GM12878 (cell line): ENCODE data around the gene P2RY11. TPM values are rescaled to one million over a fixed set of nuclear protein-coding genes. Genes with fewer than 3 reads are reported as not detected.
A peak's percentile ranks its signal among the peaks of the same experiment; 100 is the strongest.

ENCODE experiments used
- CEBPZ ChIP-seq: fragments of 150-350 bp; IDR thresholded peaks from 2 replicates; pipeline ENCODE4 v1.6.1; 2016; ENCODE audit warnings: low read depth, low read length
- CUX1 ChIP-seq: IDR thresholded peaks from 2 replicates; pipeline ENCODE4 v1.6.1; 2012; ENCODE audit warnings: improper control_type of control experiment, low read depth, low read length; ENCODE audit not compliant: insufficient replicate concordance
- ETV6 ChIP-seq, 2 experiments: fragments of 450-650 bp in 1 of 2; IDR thresholded peaks in 1 of 2; conservative IDR thresholded peaks in 1 of 2; 2 replicates each; pipeline ENCODE4 v1.6.1; 2014; ENCODE audit warnings: antibody characterized with exemption in 1 of 2, borderline replicate concordance in 1 of 2, low read depth in 1 of 2, mild to moderate bottlenecking in 1 of 2, moderate library complexity in 1 of 2
- HDAC6 ChIP-seq: fragments of 200-600 bp; sonication (generic); IDR thresholded peaks from one replicate; pipeline ENCODE4 v1.8.0; 2017; ENCODE audit warnings: antibody characterized with exemption; ENCODE audit not compliant: unreplicated experiment
- IKZF1 ChIP-seq: fragments of 450-650 bp; conservative IDR thresholded peaks from 2 replicates; pipeline ENCODE4 v1.6.1; 2017; ENCODE audit warnings: antibody characterized with exemption, mild to moderate bottlenecking
- JUNB ChIP-seq: IDR thresholded peaks from 2 replicates; pipeline ENCODE4 v1.6.1; 2016; ENCODE audit warnings: antibody characterized with exemption, mild to moderate bottlenecking
- MYC ChIP-seq: IDR thresholded peaks from 2 replicates; pipeline ENCODE4 v1.6.1; 2011; ENCODE audit warnings: mild to moderate bottlenecking, low read length, moderate library complexity, inconsistent platforms; ENCODE audit not compliant: insufficient read depth, insufficient replicate concordance, insufficient read length, severe bottlenecking
- PAX8 ChIP-seq: fragments of 450-650 bp; IDR thresholded peaks from 2 replicates; pipeline ENCODE4 v1.6.1; 2017; ENCODE audit warnings: mild to moderate bottlenecking, moderate library complexity
- PML ChIP-seq: IDR thresholded peaks from 2 replicates; pipeline ENCODE4 v1.6.1; 2012; ENCODE audit warnings: low read length, inconsistent platforms
- PRDM15 ChIP-seq: fragments of 450-650 bp; formaldehyde crosslinking; IDR thresholded peaks from 2 replicates; pipeline ENCODE4 v1.4.0; 2020; ENCODE audit warnings: mild to moderate bottlenecking, moderate library complexity
- SIN3A ChIP-seq: IDR thresholded peaks from 2 replicates; pipeline ENCODE4 v1.6.1; 2012; ENCODE audit warnings: low read depth, low read length, improper control_type of control experiment
- TAF1 ChIP-seq: IDR thresholded peaks from 2 replicates; pipeline ENCODE4 v1.6.1; 2011; ENCODE audit warnings: mild to moderate bottlenecking, low read depth, low read length, borderline replicate concordance
- ZZZ3 ChIP-seq: IDR thresholded peaks from 2 replicates; pipeline ENCODE4 v1.6.1; 2011; ENCODE audit warnings: low read depth; ENCODE audit not compliant: control insufficient read depth, insufficient read length
- polyA plus RNA-seq, 11 experiments: library from polyadenylated mRNA; depleted of rRNA in 4 of 11; unstranded in 6 of 11; stranded (reverse) in 5 of 11; fragments of >200 nt; fragmentation: Nextera tagmentation in 4 of 11; fragmentation: Illumina TruSeq in 1 of 11; extraction: Ambion mirVana in 4 of 11; extraction: Trizol in 1 of 11; gene quantifications; 1 replicate in 1 of 11; 2 replicates in 10 of 11; pipeline versions ENCODE4 v1.2.1 to v1.2.3, GENCODE V29; 2011 to 2016; ENCODE audit warnings: inconsistent platforms in 2 of 11, missing spikeins in 2 of 11, low read depth in 1 of 11
- total RNA-seq, 4 experiments: library from RNA; depleted of rRNA in 3 of 4; stranded (reverse); fragments of >200 nt in 3 of 4; fragmentation: Illumina TruSeq in 1 of 4; extraction: Trizol in 1 of 4; gene quantifications; 2 replicates each; pipeline versions ENCODE4 v1.2.1 to v1.2.3, GENCODE V29; 2013 to 2021

The P2RY11 gene
- total and polyA plus RNA-seq, 10 of the 15 experiments (the other 5 are each of a cell fraction or from before 2014, with no cell fraction given) = 0.14 to 46.5 (median 7.6) TPM

GRCh38 chr19:10105509-10106099 is 5.9 kb upstream of the P2RY11 start (continued):
- TF ChIP-seq SIN3A (no peak), HDAC6 (no peak), ZZZ3 (no peak), PRDM15 (CRISPR knock-in tag) (no peak), IKZF1 (peak; percentile 95), PML (no peak; the same call in 1 of the 2 replicates), CEBPZ (no peak), CUX1 (peak; percentile 25), ETV6 (conservative IDR thresholded peaks at IDR 0.05 in 1 of 2, IDR thresholded peaks at IDR 0.05 in 1 of 2; ENCODE audit: borderline replicate concordance in 1 of 2, low read depth in 1 of 2) (peak in 1 of 2 experiments; percentile 88; a peak in 2 of 4 replicates), JUNB (peak; percentile 21; the same call in 1 of the 2 replicates), MYC (no peak), PAX8 (no peak), TAF1 (peak; percentile 23; the same call in 1 of the 2 replicates)
